ENCODE results near the gene TMEM170A.

The TMEM170A gene

GRCh38 chr16:75402821-75403475 is 61.5 kb downstream of the TMEM170A start:
- H3K4ac ChIP-seq (ENCODE audit: low read depth in 1 of 2, low read length in 2 of 2), result no peak overlapping the region
- H2BK12ac ChIP-seq (ENCODE audit: low read length in 2 of 2), result no peak overlapping the region
- H2BK120ac ChIP-seq (ENCODE audit: low read depth, low read length), result no peak overlapping the region
- H3K4me2 ChIP-seq (ENCODE audit: low read length, poor library complexity, severe bottlenecking), result no peak overlapping the region
- peaks cover 6% of the 10 kb centered on the region for H3K4me1 ChIP-seq (ENCODE audit: control insufficient read depth, insufficient read depth, low read depth, low read length)
- no peak overlapping the region for H3K18ac ChIP-seq (ENCODE audit: low read depth in 1 of 2, low read length in 2 of 2)
- H4K8ac ChIP-seq (ENCODE audit: low read length), result no peak overlapping the region
- no peaks in the 10 kb centered on the region for H3K9me3 ChIP-seq (ENCODE audit: control insufficient read depth, low read length)
- H3K27ac ChIP-seq (ENCODE audit: low read length, poor library complexity, severe bottlenecking), result peak overlapping the region; percentile 7
- H3K14ac ChIP-seq (ENCODE audit: low read length in 2 of 2), result no peak overlapping the region
- H2BK15ac ChIP-seq (ENCODE audit: low read depth, poor library complexity, severe bottlenecking), result no peak overlapping the region
- no peaks in the 10 kb centered on the region for H3K27me3 ChIP-seq (ENCODE audit: control insufficient read depth in 1 of 2, insufficient read depth in 1 of 2, low read length in 2 of 2)
- 33% methylated on average over 3 of the region's 3 CpGs for WGBS
- H3K4me3 ChIP-seq (ENCODE audit: insufficient read depth in 1 of 2, low read depth in 1 of 2, low read length in 2 of 2), result no peak overlapping the region
- peaks cover 20% of the 10 kb centered on the region for H3K79me1 ChIP-seq (replicated peaks; ENCODE audit: low read length, poor library complexity, severe bottlenecking)
- H2AFZ ChIP-seq (ENCODE audit: low read depth, low read length), result no peak overlapping the region
- no peak overlapping the region for H2BK5ac ChIP-seq (ENCODE audit: low read depth, low read length, poor library complexity, severe bottlenecking)
- H4K91ac ChIP-seq (ENCODE audit: low read length), result no peak overlapping the region
- H3K9ac ChIP-seq (ENCODE audit: low read length), result peak overlapping the region; percentile 93
- H3K36me3 ChIP-seq (ENCODE audit: control insufficient read depth in 1 of 2, insufficient read depth in 2 of 2, low read depth in 1 of 2, low read length in 2 of 2), result peaks cover 21 to 27% of the 10 kb centered on the region in 2 experiments
- no peak overlapping the region for H2AK5ac ChIP-seq (ENCODE audit: low read length, severe bottlenecking)
- no peak overlapping the region for H3K23ac ChIP-seq (ENCODE audit: low read length in 2 of 2)
- DNase-seq, result peak; percentile 69

GRCh38 chr16:75402159-75402820 is 62.2 kb downstream of the TMEM170A start:
- Histone ChIP-seq H3K79me1 (replicated peaks; ENCODE audit: low read length, poor library complexity, severe bottlenecking) (peaks cover 21% of the 10 kb centered on the region), H3K9ac (ENCODE audit: low read length) (peak overlapping the region; percentile 93), H3K4me1 (ENCODE audit: control insufficient read depth, insufficient read depth, low read depth, low read length) (peaks cover 6% of the 10 kb centered on the region), H3K27me3 (ENCODE audit: control insufficient read depth in 1 of 2, insufficient read depth in 1 of 2, low read length in 2 of 2) (no peaks in the 10 kb centered on the region), H3K4me3 (ENCODE audit: insufficient read depth in 1 of 2, low read depth in 1 of 2, low read length in 2 of 2) (no peak overlapping the region), H2BK15ac (ENCODE audit: low read depth, poor library complexity, severe bottlenecking) (no peak overlapping the region), H3K4ac (ENCODE audit: low read depth in 1 of 2, low read length in 2 of 2) (no peak overlapping the region), H2AK5ac (ENCODE audit: low read length, severe bottlenecking) (no peak overlapping the region), H2BK12ac (ENCODE audit: low read length in 2 of 2) (no peak overlapping the region), H2BK120ac (ENCODE audit: low read depth, low read length) (no peak overlapping the region), H3K23ac (ENCODE audit: low read length in 2 of 2) (no peak overlapping the region), H3K9me3 (ENCODE audit: control insufficient read depth, low read length) (no peaks in the 10 kb centered on the region), H3K18ac (ENCODE audit: low read depth in 1 of 2, low read length in 2 of 2) (no peak overlapping the region), H3K36me3 (ENCODE audit: control insufficient read depth in 1 of 2, insufficient read depth in 2 of 2, low read depth in 1 of 2, low read length in 2 of 2) (peaks cover 18 to 24% of the 10 kb centered on the region in 2 experiments), H2BK5ac (ENCODE audit: low read depth, low read length, poor library complexity, severe bottlenecking) (no peak overlapping the region), H4K8ac (ENCODE audit: low read length) (no peak overlapping the region), H4K91ac (ENCODE audit: low read length) (no peak overlapping the region), H2AFZ (ENCODE audit: low read depth, low read length) (no peak overlapping the region), H3K4me2 (ENCODE audit: low read length, poor library complexity, severe bottlenecking) (no peak overlapping the region), H3K14ac (ENCODE audit: low read length in 2 of 2) (no peak overlapping the region), H3K27ac (ENCODE audit: low read length, poor library complexity, severe bottlenecking) (peak overlapping the region; percentile 82)
- WGBS, result no CpG with 5 or more reads among the region's 2 CpGs
- peak; percentile 87 for DNase-seq

GRCh38 chr16:75401691-75402090 is 62.8 kb downstream of the TMEM170A start:
- Histone ChIP-seq H3K79me1 (replicated peaks; ENCODE audit: low read length, poor library complexity, severe bottlenecking) (peaks cover 21% of the 10 kb centered on the region), H3K4me1 (ENCODE audit: control insufficient read depth, insufficient read depth, low read depth, low read length) (peaks cover 6% of the 10 kb centered on the region), H3K4me2 (ENCODE audit: low read length, poor library complexity, severe bottlenecking) (no peak overlapping the region), H2AK5ac (ENCODE audit: low read length, severe bottlenecking) (no peak overlapping the region), H3K36me3 (ENCODE audit: control insufficient read depth in 1 of 2, insufficient read depth in 2 of 2, low read depth in 1 of 2, low read length in 2 of 2) (peaks cover 14 to 19% of the 10 kb centered on the region in 2 experiments), H3K27ac (ENCODE audit: low read length, poor library complexity, severe bottlenecking) (peak overlapping the region; percentile 82), H2BK5ac (ENCODE audit: low read depth, low read length, poor library complexity, severe bottlenecking) (no peak overlapping the region), H3K9me3 (ENCODE audit: control insufficient read depth, low read length) (no peaks in the 10 kb centered on the region), H2BK15ac (ENCODE audit: low read depth, poor library complexity, severe bottlenecking) (no peak overlapping the region), H4K8ac (ENCODE audit: low read length) (no peak overlapping the region), H3K18ac (ENCODE audit: low read depth in 1 of 2, low read length in 2 of 2) (no peak overlapping the region), H2BK120ac (ENCODE audit: low read depth, low read length) (no peak overlapping the region), H3K14ac (ENCODE audit: low read length in 2 of 2) (no peak overlapping the region), H3K4ac (ENCODE audit: low read depth in 1 of 2, low read length in 2 of 2) (no peak overlapping the region), H3K23ac (ENCODE audit: low read length in 2 of 2) (no peak overlapping the region), H3K27me3 (ENCODE audit: control insufficient read depth in 1 of 2, insufficient read depth in 1 of 2, low read length in 2 of 2) (no peaks in the 10 kb centered on the region), H3K4me3 (ENCODE audit: insufficient read depth in 1 of 2, low read depth in 1 of 2, low read length in 2 of 2) (no peak overlapping the region), H4K91ac (ENCODE audit: low read length) (no peak overlapping the region), H2AFZ (ENCODE audit: low read depth, low read length) (no peak overlapping the region), H2BK12ac (ENCODE audit: low read length in 2 of 2) (no peak overlapping the region), H3K9ac (ENCODE audit: low read length) (peak overlapping the region; percentile 93)
- no peak for DNase-seq

- no peak overlapping the region for H2BK12ac ChIP-seq (ENCODE audit: low read length in 2 of 2)
- peaks cover 3% of the 10 kb centered on the region for H3K4me1 ChIP-seq (ENCODE audit: control insufficient read depth, insufficient read depth, low read depth, low read length)
- H3K79me1 ChIP-seq (replicated peaks; ENCODE audit: low read length, poor library complexity, severe bottlenecking), result peaks cover 26% of the 10 kb centered on the region
- peaks cover 6 to 24% of the 10 kb centered on the region in 2 experiments for H3K36me3 ChIP-seq (ENCODE audit: control insufficient read depth in 1 of 2, insufficient read depth in 2 of 2, low read depth in 1 of 2, low read length in 2 of 2)
- H3K27me3 ChIP-seq (ENCODE audit: control insufficient read depth in 1 of 2, insufficient read depth in 1 of 2, low read length in 2 of 2), result no peaks in the 10 kb centered on the region
- no peak overlapping the region for H4K8ac ChIP-seq (ENCODE audit: low read length)
- H3K14ac ChIP-seq (ENCODE audit: low read length in 2 of 2), result no peak overlapping the region
- H3K23ac ChIP-seq (ENCODE audit: low read length in 2 of 2), result no peak overlapping the region
- no peak overlapping the region for H2AK5ac ChIP-seq (ENCODE audit: low read length, severe bottlenecking)
- no peak overlapping the region for H3K9ac ChIP-seq (ENCODE audit: low read length)
- no peak overlapping the region for H3K4me2 ChIP-seq (ENCODE audit: low read length, poor library complexity, severe bottlenecking)
- H3K18ac ChIP-seq (ENCODE audit: low read depth in 1 of 2, low read length in 2 of 2), result no peak overlapping the region
- no peak for DNase-seq
- H3K27ac ChIP-seq (ENCODE audit: low read length, poor library complexity, severe bottlenecking), result no peak overlapping the region
- no peak overlapping the region for H3K4ac ChIP-seq (ENCODE audit: low read depth in 1 of 2, low read length in 2 of 2)
- WGBS, result 85% methylated on average over 1 of the region's 1 CpG
- H2BK15ac ChIP-seq (ENCODE audit: low read depth, poor library complexity, severe bottlenecking), result no peak overlapping the region
- no peak overlapping the region for H4K91ac ChIP-seq (ENCODE audit: low read length)
- no peak overlapping the region for H2AFZ ChIP-seq (ENCODE audit: low read depth, low read length)
- H3K4me3 ChIP-seq (ENCODE audit: insufficient read depth in 1 of 2, low read depth in 1 of 2, low read length in 2 of 2), result no peak overlapping the region
- H2BK120ac ChIP-seq (ENCODE audit: low read depth, low read length), result no peak overlapping the region
- H2BK5ac ChIP-seq (ENCODE audit: low read depth, low read length, poor library complexity, severe bottlenecking), result no peak overlapping the region
- H3K9me3 ChIP-seq (ENCODE audit: control insufficient read depth, low read length), result no peaks in the 10 kb centered on the region
Observed at GRCh38 chr16:75398333-75398732, 66.2 kb downstream of the TMEM170A start.
